PC-3 (cell line): ENCODE data around the gene NDP. TPM values are rescaled to one million over a fixed set of nuclear protein-coding genes. Genes with fewer than 3 reads are reported as not detected.

Experiments used
- ATAC-seq: fragments of 200-7000 bp; cut with Tn5 transposase; 2 replicates; pipeline ENCODE4 v1.9.1; 2020; ENCODE audit warnings: mild to moderate bottlenecking, moderate library complexity
- BruUV-seq: library from RNA; stranded (reverse); fragments of 400-500 nt; replicated peaks from 2 replicates; lab custom pipeline; 2021; lab: Mats Ljungman, UMichigan
- CTCF ChIA-PET: fragments of 300-600 bp; sonication (Branson Sonifier 250); formaldehyde crosslinking; loops from one replicate; lab custom pipeline; 2022; ENCODE audit warnings: antibody characterized with exemption; lab: Charles Lee
- POLR2A ChIA-PET: fragments of 300-600 bp; sonication (Branson Sonifier 250); formaldehyde crosslinking; loops from one replicate; lab custom pipeline; 2022; ENCODE audit warnings: antibody characterized with exemption; ENCODE audit not compliant: unreplicated experiment; lab: Charles Lee
- DNase-seq: peaks from one replicate; pipeline ENCODE4 v3.0.0-alpha.2; 2015
- H2AFZ ChIP-seq: fragments of 300-600 bp; sonication (generic); 2 replicates; pipeline ENCODE4 v1.6.0; 2016; ENCODE audit warnings: antibody characterized with exemption, low read length
- H3F3A ChIP-seq: fragments of 300-600 bp; sonication (generic); one replicate; pipeline ENCODE4 v1.6.0; 2017; ENCODE audit warnings: antibody characterized with exemption, low read length, control low read depth, mild to moderate bottlenecking; ENCODE audit not compliant: unreplicated experiment
- H3K27ac ChIP-seq: fragments of 300-600 bp; sonication (generic); 2 replicates; pipeline ENCODE4 v1.5.1; 2016; ENCODE audit warnings: mild to moderate bottlenecking, low read length
- H3K27me3 ChIP-seq: fragments of 300-600 bp; sonication (generic); 2 replicates; pipeline ENCODE4 v1.6.1; 2016; ENCODE audit warnings: low read length, mixed read lengths
- H3K36me3 ChIP-seq: fragments of 300-600 bp; sonication (generic); 2 replicates; pipeline ENCODE4 v1.6.1; 2016; ENCODE audit warnings: low read depth, mixed run types, low read length, mixed read lengths
- H3K4me1 ChIP-seq: fragments of 300-600 bp; sonication (generic); 2 replicates; pipeline ENCODE4 v1.5.1; 2016; ENCODE audit warnings: low read length; ENCODE audit not compliant: insufficient read depth
- H3K4me2 ChIP-seq: fragments of 300-600 bp; sonication (generic); 2 replicates; pipeline ENCODE4 v1.6.0; 2016; ENCODE audit warnings: low read length
- H3K4me3 ChIP-seq: fragments of 300-600 bp; sonication (generic); 2 replicates; pipeline ENCODE4 v1.5.1; 2016; ENCODE audit warnings: mild to moderate bottlenecking, low read length, mixed read lengths
- H3K79me2 ChIP-seq: fragments of 300-600 bp; sonication (generic); 2 replicates; pipeline ENCODE4 v1.6.1; 2017; ENCODE audit warnings: low read length, mixed read lengths
- H3K9ac ChIP-seq: fragments of 300-600 bp; sonication (generic); 2 replicates; pipeline ENCODE4 v1.6.0; 2016; ENCODE audit warnings: mild to moderate bottlenecking, low read length
- H3K9me2 ChIP-seq: fragments of 300-600 bp; sonication (generic); replicated peaks from 2 replicates; pipeline ENCODE4 v1.6.1; 2016; ENCODE audit warnings: mixed run types, low read length, mixed read lengths
- H3K9me3 ChIP-seq: fragments of 300-600 bp; sonication (generic); 2 replicates; pipeline ENCODE4 v1.6.1; 2016; ENCODE audit warnings: low read length, mixed read lengths
- H4K20me1 ChIP-seq: fragments of 300-600 bp; sonication (generic); 2 replicates; pipeline ENCODE4 v1.6.1; 2016; ENCODE audit warnings: low read length, mixed read lengths
- CTCF ChIP-seq: fragments of 300-600 bp; sonication (generic); conservative IDR thresholded peaks from 2 replicates; pipeline ENCODE4 v1.5.1; 2017; ENCODE audit warnings: antibody characterized with exemption, low read depth, mild to moderate bottlenecking, low read length
- EZH2 ChIP-seq: fragments of 300-600 bp; sonication (generic); IDR thresholded peaks from one replicate; pipeline ENCODE4 v1.6.1; 2017; ENCODE audit warnings: antibody characterized with exemption, mild to moderate bottlenecking, low read length; ENCODE audit not compliant: unreplicated experiment
- EZH2phosphoT487 ChIP-seq: fragments of 300-600 bp; sonication (generic); IDR thresholded peaks from 2 replicates; pipeline ENCODE4 v1.6.1; 2018; ENCODE audit warnings: mild to moderate bottlenecking, antibody characterized with exemption, low read length, borderline replicate concordance
- intact Hi-C: fragments of 100-400 bp; cut with micrococcal nuclease; formaldehyde crosslinking; loops from 2 replicates; pipeline ENCODE4 v1.9.0; 2023
- total RNA-seq: library from RNA; depleted of rRNA; stranded (reverse); fragments of >200 nt; gene quantifications from 2 replicates; pipeline ENCODE4 v1.2.3, GENCODE V29; 2014

NDP gene
- total RNA-seq, 1 experiment from 2014 or later = 4.4 TPM

DNA sequence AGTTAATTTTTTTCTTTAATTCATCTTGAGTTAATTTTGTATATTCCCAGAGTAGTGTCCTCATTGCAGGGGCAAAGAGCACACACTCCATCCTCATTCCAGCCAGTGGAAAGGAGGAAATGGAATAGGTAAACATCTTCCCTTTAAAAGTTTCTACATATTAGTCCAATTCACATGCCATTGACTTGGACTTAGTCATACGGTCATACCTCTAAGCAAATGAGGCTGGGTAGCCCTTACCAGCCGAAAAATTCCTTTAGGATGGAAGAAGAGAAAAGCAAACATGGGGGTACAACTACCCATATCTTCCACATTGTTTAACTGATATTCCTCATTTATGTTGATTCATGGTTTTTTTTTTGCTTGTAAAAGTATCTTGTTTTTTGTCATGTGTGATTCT is 37.4 kb upstream of the NDP start:
- Histone ChIP-seq H3K27ac (peak overlapping the region; percentile 38), H3F3A (peaks cover 6% of the 10 kb centered on the region), H3K4me1 (peaks cover 37% of the 10 kb centered on the region), H3K9me2 (no peaks in the 10 kb centered on the region), H2AFZ (no peak overlapping the region), H3K27me3 (no peaks in the 10 kb centered on the region), H3K9ac (no peak overlapping the region), H3K9me3 (no peaks in the 10 kb centered on the region), H3K79me2 (no peaks in the 10 kb centered on the region), H4K20me1 (no peaks in the 10 kb centered on the region), H3K4me2 (no peak overlapping the region), H3K36me3 (no peaks in the 10 kb centered on the region), H3K4me3 (no peak overlapping the region)
- CTCF ChIA-PET = no interaction called here
- TF ChIP-seq EZH2 (no peak), EZH2phosphoT487 (no peak), CTCF (no peak)
- POLR2A ChIA-PET = no interaction called here
- ATAC-seq (no peak), DNase-seq (peak; percentile 67)
- no TSS peak for BruUV-seq
- intact Hi-C loops = no loop called here

DNA sequence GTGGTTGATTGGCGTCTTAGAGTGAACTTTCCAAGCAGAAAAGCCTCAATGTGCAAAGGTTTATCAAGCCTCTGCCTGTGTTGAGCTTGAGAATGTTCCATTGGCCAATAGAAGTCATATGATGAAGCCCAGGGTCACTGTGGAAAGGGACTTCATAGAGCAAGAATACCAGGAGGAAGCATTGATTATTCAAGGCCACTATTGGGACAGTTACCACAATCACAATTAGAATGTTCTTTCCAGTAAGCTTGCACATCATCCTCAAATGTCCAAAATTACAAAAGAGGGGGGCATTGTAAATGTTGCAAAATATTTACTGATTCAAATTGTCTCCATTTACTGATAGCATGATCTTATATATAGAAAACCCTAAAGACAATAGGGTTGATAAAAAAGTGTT is 32.9 kb upstream of the NDP start:
- Histone ChIP-seq H3K27ac (no peak overlapping the region), H4K20me1 (no peaks in the 10 kb centered on the region), H3F3A (no peaks in the 10 kb centered on the region), H3K4me3 (no peak overlapping the region), H3K79me2 (no peaks in the 10 kb centered on the region), H3K9me2 (no peaks in the 10 kb centered on the region), H3K4me1 (peaks cover 8% of the 10 kb centered on the region), H3K4me2 (no peak overlapping the region), H3K9me3 (no peaks in the 10 kb centered on the region), H3K36me3 (no peaks in the 10 kb centered on the region), H3K9ac (no peak overlapping the region), H3K27me3 (no peaks in the 10 kb centered on the region), H2AFZ (no peak overlapping the region)
- ATAC-seq = no peak
- intact Hi-C loops = no loop called here
- BruUV-seq = no TSS peak
- TF ChIP-seq EZH2phosphoT487 = no peak
- TF ChIP-seq CTCF = no peak
- no peak for TF ChIP-seq EZH2
- CTCF ChIA-PET = no interaction called here
- POLR2A ChIA-PET = no interaction called here
- no peak for DNase-seq

GRCh38 chrX:44003975-44004374 is 30.8 kb upstream of the NDP start:
- Histone ChIP-seq H3K27ac (no peak overlapping the region), H3F3A (no peaks in the 10 kb centered on the region), H3K4me3 (no peak overlapping the region), H3K9me2 (no peaks in the 10 kb centered on the region), H3K36me3 (no peaks in the 10 kb centered on the region), H3K9ac (no peak overlapping the region), H4K20me1 (no peaks in the 10 kb centered on the region), H3K4me1 (no peaks in the 10 kb centered on the region), H2AFZ (no peak overlapping the region), H3K79me2 (no peaks in the 10 kb centered on the region), H3K9me3 (no peaks in the 10 kb centered on the region), H3K27me3 (no peaks in the 10 kb centered on the region), H3K4me2 (no peak overlapping the region)
- POLR2A ChIA-PET = no interaction called here
- intact Hi-C loops = no loop called here
- BruUV-seq = no TSS peak
- ATAC-seq (no peak), DNase-seq (no peak)
- CTCF ChIA-PET = no interaction called here
- TF ChIP-seq EZH2 (no peak), EZH2phosphoT487 (no peak), CTCF (no peak)
